Nucleus accumbens (tissue), 56 donors: Measurements from ENCODE around the gene SSR1.

Experiments
- DNase-seq, 56 donors: peaks; one replicate each; lab custom pipeline; 2025; lab: John Stamatoyannopoulos, UW

The SSR1 gene

GRCh38 chr6:7242835-7243178, 70.2 kb downstream of the SSR1 start:
- DNase-seq = no peak

DNA sequence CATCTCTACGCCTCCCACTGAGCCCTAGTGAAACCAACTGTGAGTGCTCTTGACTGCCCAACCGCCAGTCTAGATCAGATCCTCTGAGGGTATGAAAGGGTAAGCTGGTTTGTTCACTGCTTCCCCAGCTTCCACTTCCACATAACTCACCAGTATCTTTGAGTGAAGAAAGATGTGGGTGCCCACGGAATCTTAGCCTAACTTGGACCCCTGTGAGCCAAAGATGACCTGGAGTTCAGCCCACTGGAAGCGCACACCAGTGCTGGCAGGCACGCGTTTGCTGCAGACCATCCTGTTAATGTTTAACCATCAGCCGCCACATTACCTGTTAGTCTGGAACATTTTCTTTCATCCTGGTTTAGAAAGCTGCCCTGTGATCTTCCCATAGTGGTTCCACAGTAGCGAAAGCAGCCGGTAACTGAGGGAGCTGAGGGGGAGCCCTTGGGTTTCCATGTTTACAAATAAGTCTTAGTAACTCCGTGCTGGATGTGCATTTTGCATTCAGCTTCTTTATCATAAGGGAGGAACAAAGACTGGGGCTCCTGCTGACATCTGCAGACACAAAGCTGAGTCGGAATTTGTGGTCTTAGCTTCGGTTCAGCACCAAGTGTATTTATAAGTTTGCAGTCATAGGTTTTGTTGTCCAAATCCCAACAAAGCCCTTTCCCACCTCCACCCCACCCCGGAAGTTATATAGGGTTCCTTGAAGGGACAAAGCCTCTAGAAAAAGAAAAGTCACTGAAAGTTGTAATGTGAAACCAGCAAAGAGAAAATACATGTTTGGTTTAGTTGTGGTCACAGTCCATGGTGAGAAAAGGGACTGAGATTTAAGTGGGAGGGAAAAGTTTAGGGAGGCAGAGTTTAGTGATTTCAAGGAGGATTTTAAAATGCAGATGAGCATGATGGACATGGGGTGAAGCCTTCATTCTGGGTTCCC, 71.0 kb downstream of the SSR1 start:
- DNase-seq = no peak

- no peak for DNase-seq
Measured at GRCh38 chr6:7241160-7241559, 71.8 kb downstream of the SSR1 start.

- no peak for DNase-seq
Measured at GRCh38 chr6:7240351-7240750, 72.6 kb downstream of the SSR1 start.

DNA sequence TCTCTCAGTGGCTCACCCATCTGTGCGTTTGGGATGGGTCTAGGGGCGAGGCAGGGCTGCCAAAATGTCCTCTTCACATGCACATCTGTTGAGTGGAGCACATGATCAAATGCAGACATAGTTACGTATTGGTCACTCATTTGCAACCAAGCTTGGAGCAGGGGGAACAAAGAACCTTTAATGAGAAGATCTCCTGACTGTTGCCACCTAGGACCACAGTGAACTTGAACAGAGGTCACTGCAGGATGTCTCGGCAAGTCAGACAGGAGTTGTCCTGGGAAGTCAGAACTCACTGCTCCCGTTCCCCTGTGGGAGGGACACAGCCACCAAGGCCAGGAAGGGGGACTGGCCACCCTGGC, 73.4 kb downstream of the SSR1 start:
- no peak for DNase-seq

GRCh38 chr6:7238900-7239589, 74.0 kb downstream of the SSR1 start:
- DNase-seq = peak in 41 of 56 donors; percentile 6 to 78 (median 35)

GRCh38 chr6:7238526-7238899, 74.5 kb downstream of the SSR1 start:
- DNase-seq = no peak

GRCh38 chr6:7237653-7238188, 75.3 kb downstream of the SSR1 start:
- DNase-seq = no peak

GRCh38 chr6:7236306-7237209, 76.4 kb downstream of the SSR1 start:
- DNase-seq = no peak

GRCh38 chr6:7235712-7236305, 77.2 kb downstream of the SSR1 start:
- no peak for DNase-seq

DNA sequence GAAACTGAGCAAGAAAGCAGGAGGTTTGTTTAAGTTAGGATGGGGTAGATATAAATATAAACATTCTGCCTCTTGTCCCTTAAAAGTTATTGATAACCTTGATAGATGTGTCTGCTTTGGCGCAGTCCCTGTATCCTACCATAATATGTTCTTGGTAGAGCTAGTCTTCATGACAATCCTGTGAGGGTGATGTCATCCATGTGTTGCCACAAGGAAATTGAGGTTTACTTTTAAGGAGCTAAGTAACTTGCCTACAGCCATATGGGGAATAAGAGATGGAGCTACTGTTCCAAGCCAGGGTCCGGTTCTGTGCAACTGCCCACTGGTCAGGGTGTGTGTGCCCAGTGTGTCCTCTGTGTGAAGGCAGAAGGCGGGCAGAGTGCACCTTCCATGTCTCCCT, 78.5 kb downstream of the SSR1 start:
- no peak for DNase-seq

DNA sequence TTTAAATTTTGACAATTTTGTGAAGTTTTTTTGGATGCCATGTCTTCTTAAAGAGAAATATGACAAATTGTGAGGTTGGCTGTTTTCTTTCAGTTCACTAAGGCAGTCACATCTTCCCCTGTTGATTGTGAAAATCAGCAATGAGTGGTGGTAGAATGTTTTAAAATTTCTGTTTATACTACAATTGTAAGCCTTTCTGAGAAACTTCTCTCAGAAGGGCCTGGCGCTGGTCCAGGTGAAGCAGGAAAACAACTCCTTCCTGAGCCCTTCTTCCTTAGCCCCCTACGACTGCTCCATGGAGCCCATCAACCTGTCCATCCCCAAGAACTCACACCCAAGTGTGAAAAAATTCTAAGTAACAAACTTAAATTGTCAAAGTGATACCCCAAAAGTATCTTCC, 80.6 kb downstream of the SSR1 start:
- no peak for DNase-seq

GRCh38 chr6:7230956-7231713, 81.9 kb downstream of the SSR1 start:
- DNase-seq = no peak

- no peak for DNase-seq
Measured at GRCh38 chr6:7230327-7230691, 82.7 kb downstream of the SSR1 start.

DNA sequence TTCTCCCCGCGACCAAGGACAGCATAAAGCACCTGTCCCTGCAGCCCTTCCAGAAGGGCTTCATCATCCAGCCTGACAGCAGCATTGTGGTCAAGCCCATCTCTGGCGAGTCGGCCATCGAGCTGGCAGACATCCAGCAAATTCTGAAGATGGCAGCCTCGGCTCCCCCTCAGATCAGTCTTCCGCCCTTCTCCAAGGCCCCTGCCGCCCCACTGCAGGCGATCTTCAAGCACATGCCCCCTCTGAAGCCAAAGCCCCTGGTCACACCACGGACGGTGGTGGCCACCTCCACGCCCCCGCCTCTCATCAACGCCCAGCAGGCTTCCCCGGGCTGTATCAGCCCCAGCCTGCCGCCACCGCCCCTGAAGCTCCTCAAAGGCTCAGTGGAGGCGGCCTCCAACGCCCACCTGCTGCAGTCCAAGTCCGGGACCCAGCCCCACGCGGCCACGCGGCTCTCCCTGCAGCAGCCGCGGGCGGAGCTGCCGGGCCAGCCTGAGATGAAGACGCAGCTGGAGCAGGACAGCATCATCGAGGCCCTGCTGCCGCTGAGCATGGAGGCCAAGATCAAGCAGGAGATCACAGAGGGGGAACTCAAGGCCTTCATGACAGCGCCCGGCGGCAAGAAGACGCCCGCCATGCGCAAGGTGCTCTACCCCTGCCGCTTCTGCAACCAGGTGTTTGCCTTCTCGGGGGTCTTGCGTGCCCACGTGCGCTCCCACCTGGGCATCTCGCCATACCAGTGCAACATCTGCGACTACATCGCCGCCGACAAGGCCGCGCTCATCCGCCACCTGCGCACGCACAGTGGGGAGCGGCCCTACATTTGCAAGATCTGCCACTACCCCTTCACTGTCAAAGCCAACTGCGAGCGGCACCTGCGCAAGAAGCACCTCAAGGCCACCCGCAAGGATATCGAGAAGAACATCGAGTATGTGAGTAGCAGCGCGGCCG, 83.3 kb downstream of the SSR1 start:
- DNase-seq = no peak

- no peak for DNase-seq
Measured at GRCh38 chr6:7228662-7229375, 84.2 kb downstream of the SSR1 start.

DNA sequence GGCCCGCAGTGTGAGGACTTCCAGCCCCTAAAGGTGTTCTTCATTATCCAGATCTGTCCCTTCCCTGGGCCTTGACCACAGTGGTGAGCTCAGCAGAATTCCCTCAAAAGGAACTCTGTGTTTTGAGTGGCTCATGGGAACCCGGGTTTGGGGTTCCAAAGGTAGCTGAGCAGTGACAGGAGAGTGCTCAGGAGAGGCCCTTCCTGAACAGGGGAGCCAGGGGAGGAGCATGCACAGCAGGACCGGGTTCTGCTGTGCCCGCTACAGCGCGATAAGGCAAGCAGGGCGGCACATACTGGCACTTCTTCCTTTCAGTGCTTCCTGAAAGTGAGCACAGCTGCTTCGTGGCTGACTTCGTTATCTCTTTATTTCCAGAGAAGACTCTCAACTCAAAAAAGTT, 88.3 kb downstream of the SSR1 start:
- no peak for DNase-seq

GRCh38 chr6:7222197-7222596, 90.8 kb downstream of the SSR1 start:
- no peak for DNase-seq
